ENCODE measurements around the gene KEL.

The KEL gene

GRCh38 chr7:142894112-142894984 lies 67.8 kb downstream of the KEL start:
- no peak overlapping the region for H3K4me3 ChIP-seq (ENCODE audit: low read depth, low read length)
- TF ChIP-seq CTCF (IDR thresholded peaks at IDR 0.05; ENCODE audit: low read depth, low read length), result no peak

- no peak overlapping the region for H3K4me3 ChIP-seq (ENCODE audit: low read depth, low read length)
- no peak for TF ChIP-seq CTCF (IDR thresholded peaks at IDR 0.05; ENCODE audit: low read depth, low read length)
Measured at GRCh38 chr7:142892951-142893350, 69.2 kb downstream of the KEL start.

- TF ChIP-seq CTCF (IDR thresholded peaks at IDR 0.05; ENCODE audit: low read depth, low read length), result no peak
- no peak overlapping the region for H3K4me3 ChIP-seq (ENCODE audit: low read depth, low read length)
Measured at GRCh38 chr7:142891490-142892082, 70.6 kb downstream of the KEL start.
